Neural progenitor cell (in vitro differentiated cells): Measurements from ENCODE around the gene MRPS21.

Experiments
- EZH2 ChIP-seq: fragments of 200-600 bp; sonication (generic); IDR thresholded peaks from 2 replicates; pipeline ENCODE4 v1.6.1; 2017; ENCODE audit warnings: antibody characterized with exemption, mild to moderate bottlenecking, moderate library complexity
- TF ChIP-seq, protein P1 (sequence below): fragments of 200-600 bp; sonication (generic); IDR thresholded peaks from 2 replicates; pipeline ENCODE4 v1.5.1; 2017; ENCODE audit warnings: antibody characterized with exemption, mild to moderate bottlenecking

DNA sequence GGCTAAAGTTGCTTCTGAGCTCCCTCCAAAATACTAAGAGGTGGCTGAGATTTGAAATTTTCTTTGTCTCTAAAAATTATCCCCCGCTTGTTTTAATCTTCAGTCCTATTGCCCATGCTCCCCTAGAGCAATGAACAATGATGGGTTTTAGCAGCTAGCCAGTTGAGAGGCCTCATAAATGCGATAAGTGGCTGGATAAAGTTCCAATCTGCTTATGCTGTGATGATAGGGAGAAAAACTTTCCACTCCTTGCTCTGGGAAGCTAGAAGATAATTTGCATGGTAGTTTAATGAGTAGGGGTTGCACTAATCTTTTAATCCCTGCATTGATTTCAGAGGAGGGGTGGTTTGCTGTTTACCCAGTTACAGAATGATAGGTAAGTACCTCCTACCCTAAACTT, 18.1 kb downstream of the MRPS21 start:
- TF ChIP-seq, protein P1, sequence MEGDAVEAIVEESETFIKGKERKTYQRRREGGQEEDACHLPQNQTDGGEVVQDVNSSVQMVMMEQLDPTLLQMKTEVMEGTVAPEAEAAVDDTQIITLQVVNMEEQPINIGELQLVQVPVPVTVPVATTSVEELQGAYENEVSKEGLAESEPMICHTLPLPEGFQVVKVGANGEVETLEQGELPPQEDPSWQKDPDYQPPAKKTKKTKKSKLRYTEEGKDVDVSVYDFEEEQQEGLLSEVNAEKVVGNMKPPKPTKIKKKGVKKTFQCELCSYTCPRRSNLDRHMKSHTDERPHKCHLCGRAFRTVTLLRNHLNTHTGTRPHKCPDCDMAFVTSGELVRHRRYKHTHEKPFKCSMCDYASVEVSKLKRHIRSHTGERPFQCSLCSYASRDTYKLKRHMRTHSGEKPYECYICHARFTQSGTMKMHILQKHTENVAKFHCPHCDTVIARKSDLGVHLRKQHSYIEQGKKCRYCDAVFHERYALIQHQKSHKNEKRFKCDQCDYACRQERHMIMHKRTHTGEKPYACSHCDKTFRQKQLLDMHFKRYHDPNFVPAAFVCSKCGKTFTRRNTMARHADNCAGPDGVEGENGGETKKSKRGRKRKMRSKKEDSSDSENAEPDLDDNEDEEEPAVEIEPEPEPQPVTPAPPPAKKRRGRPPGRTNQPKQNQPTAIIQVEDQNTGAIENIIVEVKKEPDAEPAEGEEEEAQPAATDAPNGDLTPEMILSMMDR = no peak
- no peak for TF ChIP-seq EZH2
